ENCODE results near the gene ZFP82.
A peak's percentile ranks its signal among the peaks of the same experiment; 100 is the strongest.

The ZFP82 gene

DNA sequence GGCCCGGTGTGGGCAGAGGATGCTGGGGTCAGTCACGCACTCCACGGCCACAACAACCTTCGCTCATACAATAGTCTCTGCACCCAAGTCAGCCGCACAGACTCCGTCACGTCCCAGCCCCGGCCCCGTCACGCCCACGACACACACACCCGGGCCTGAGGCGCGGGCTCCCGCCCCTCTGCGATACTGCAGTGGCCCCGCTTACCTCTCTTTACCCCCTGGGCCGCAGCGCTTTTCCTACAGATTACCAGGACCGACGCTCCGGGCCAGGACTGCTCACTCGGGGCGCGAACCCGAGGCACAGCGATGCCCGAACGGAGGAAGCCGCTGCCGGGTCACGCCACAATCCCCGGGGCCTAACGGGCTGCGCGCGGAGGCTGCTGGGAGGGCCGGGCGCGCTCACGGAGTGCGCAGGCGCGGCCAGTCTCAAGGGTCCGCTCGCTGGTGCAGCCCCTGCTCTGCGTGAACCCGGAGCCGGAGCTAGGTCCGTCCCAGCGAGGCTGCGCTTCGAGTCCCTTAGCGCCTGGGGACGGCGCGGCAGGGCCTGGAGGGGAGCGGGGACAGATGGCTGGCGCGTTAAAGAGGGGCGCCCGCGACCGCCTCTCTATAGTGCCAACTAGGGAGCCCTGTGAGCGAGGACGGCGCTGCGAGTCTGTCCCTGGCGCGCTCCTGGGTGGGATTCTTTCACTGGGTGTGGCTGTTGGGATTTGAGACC is at the start of gene ZFP82:
Gene ZFP82, minus strand, starts transcription at position 358 of the 715 bp plus-strand sequence. CDS start 8,855 bp downstream, outside the sequence.
- DNase-seq: peak; percentile 93

GRCh38 chr19:36460046-36460445 is 41.6 kb upstream of the ZFP82 start:
- no peak for DNase-seq

- DNase-seq: no peak
Observed at GRCh38 chr19:36456831-36457230, 38.4 kb upstream of the ZFP82 start.

DNA sequence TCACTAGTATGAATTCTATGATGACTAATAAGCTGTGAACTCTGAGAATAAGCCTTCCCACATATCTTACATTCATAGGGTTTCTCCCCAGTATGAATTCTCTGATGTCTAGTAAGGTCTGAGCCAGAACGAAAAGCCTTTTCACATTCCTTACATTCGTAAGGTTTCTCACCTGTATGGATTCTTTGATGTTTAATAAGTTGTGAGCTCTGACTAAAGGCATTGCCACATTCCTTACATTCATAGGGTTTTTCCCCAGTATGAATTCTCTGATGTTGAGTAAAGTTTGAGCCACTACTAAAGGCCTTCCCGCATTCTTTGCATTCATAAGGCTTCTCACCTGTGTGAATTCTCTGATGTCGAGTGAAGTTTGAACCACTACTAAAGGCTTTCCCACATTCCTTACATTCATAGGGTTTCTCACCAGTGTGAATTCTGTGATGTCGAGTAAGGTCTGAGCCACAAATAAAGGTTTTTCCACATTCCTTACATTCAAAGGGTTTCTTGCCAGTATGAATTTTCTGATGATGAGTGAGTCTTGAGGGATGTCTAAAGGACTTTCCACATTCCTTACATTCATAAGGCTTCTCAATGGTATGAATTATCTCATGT is 30.7 kb upstream of the ZFP82 start:
- no peak for DNase-seq

- DNase-seq: no peak
Observed at GRCh38 chr19:36441339-36441738, 22.9 kb upstream of the ZFP82 start.

GRCh38 chr19:36436531-36436930 is 18.1 kb upstream of the ZFP82 start:
- no peak for DNase-seq

- no peak for DNase-seq
Observed at GRCh38 chr19:36423925-36424324, 5.5 kb upstream of the ZFP82 start.

GRCh38 chr19:36421749-36422481 is 3.5 kb upstream of the ZFP82 start:
- no peak for DNase-seq

DNA sequence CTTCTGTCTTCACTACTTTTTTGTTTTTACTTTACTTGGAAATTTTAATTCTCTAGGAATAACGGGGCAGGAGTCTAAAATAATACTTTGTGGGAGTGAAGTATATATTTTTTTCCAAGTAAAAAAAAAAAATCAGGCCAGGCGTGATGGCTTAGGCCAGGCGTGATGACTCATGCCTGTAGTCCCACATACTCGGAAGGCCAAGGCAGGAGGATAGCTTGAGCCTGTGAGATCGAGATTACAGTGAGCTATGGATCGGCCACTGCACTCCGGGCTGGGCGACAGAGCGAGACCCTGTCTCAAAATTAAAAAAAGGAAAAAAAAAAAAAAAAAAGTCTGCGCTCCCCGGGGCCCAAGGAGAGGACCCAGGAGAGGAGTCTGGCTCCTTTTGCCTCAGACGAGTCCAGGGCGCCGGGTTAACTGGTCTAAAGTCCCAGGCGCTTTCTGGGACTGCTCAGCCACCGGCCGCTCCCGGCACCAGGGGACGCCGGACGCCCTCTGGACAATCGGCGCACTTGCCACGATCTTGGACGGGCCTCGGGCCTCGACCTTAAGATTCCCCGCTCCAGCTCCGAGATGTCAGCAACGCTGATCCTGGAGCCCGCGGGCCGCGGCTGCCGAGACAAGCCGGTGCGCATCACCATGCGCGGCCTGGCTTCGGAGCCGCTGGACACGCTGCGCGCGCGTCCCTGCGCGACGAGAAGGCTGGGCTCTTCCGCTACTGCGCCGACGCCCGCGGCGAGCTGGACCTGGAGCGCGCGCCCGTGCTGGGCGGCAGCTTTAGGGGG is 2.7 kb upstream of the ZFP82 start:
- DNase-seq: peak; percentile 68

GRCh38 chr19:36417752-36418286 is 625 bp downstream of the ZFP82 start:
- no peak for DNase-seq

GRCh38 chr19:36409841-36410240 is 8.6 kb downstream of the ZFP82 start:
- DNase-seq: no peak

GRCh38 chr19:36408101-36408500 is 10.3 kb downstream of the ZFP82 start:
- DNase-seq: no peak

- no peak for DNase-seq
Observed at GRCh38 chr19:36404498-36404897, 13.9 kb downstream of the ZFP82 start.

DNA sequence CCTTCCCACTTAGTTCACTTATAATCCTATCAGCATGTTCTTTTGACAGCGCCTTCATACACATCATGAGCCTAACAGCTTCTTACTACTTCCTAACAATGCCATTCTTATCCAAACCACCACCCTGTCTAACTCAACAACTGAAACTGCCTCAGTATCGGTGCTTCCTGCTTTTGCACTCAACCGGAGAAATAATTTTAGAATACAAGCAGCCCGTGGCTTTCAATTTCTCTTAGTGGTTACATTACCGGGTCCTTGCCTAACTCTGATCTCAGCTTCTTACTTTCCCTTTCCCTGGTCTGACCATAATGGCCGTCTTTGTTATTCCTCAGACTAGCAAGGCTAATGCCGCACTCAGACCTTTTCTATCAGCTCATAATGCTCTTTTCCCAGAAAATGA is 17.0 kb downstream of the ZFP82 start:
- DNase-seq: no peak

DNA sequence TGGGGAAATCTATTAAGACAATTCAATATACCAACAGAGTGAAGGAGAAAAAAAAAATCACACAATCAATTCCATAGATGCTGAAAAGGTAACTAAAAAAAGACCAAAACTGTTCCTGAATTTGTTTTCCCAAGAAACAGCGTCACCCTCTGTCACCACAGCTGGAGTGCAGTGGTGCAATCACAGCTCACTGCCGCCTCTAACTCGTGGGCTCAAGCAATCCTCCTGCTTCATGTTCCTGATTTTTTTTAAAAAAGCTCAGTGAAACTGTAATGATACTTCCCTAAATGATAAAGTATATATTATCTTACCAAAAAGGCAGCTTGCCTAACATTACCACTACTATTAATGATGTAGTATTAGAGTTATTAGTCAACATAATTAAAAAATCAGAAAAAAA is 19.9 kb downstream of the ZFP82 start:
- DNase-seq: no peak

DNA sequence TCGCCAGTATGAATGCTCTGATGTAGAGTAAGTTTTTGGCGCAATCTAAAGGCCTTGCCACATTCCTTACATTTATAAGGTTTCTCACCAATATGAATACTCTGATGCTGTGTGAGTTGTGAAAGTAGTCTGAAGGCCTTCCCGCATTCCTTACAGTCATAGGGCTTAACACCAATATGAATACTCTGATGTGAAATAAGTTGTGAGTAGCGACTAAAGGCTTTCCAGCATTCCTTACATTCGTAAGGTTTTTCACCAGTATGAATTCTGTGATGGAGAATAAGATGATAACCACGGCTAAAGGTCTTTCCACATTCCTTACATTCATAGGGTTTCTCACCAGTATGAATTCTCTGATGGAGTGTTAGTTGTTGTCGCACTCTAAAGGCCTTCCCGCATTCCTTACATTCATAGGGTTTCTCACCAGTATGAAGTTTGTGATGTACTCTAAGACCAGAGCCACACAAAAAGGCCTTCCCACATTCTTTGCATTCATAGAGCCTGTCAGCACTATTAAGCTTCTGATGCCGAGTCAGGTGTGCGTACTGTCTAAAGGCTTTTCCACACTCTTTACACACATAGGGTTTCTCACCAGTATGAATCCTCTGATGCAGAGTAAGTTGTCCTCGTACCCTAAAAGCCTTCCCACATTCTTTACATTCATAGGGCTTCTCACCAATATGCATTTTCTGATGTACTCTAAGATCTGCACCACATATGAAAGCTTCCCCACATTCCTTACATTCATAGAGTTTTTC is 25.3 kb downstream of the ZFP82 start:
- DNase-seq: no peak

- no peak for DNase-seq
Observed at GRCh38 chr19:36379510-36379819, 39.0 kb downstream of the ZFP82 start.

DNA sequence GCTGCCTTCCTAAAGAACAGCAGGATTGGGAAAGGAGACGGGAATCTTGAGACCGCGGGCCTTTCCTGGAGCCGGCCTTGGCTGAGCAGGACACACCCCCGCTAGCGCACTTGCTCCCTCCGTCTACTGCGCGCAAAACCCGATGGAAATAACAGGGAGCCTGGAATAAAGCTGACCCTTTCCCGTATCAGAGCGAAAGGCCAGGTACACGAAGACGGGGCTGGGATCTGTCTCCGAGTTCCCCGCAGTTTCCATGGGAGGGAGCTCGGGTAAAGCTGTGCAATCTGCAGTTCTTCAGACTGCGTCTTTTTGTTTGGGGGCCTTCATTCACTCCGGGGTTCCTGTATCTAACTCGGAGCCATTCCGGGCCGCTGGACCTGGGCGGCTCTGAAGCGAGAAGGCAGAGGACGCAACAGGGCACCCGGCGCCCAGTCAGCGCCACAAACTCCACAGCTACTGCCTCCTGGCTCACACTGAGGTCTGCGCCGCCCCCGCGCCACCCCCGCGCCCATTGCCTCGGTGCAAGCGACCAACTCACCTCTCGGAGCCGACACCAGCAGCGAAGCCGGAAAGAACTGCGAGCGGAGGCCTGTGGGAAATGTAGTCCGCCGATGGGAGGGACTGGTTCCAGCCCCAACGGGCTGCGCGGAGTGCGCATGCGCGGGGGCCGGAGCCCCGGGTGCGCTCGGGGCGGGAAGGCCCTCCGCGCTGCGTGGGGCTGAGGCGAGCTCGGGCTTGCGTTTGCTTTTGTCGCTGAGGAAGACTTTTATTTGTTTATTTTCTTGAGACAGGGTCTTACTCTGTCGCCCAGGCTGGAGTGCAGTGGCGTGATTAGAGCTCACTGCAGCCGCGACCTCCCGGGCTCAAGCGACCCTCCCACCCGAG is 39.6 kb downstream of the ZFP82 start, which contains the start of gene ZFP14:
Gene ZFP14, minus strand, starts transcription at position 577 of the 885 bp plus-strand sequence. CDS start 11,309 bp downstream, outside the sequence.
- peak; percentile 96 for DNase-seq

GRCh38 chr19:36377541-36378178 is 40.8 kb downstream of the ZFP82 start:
- no peak for DNase-seq

DNA sequence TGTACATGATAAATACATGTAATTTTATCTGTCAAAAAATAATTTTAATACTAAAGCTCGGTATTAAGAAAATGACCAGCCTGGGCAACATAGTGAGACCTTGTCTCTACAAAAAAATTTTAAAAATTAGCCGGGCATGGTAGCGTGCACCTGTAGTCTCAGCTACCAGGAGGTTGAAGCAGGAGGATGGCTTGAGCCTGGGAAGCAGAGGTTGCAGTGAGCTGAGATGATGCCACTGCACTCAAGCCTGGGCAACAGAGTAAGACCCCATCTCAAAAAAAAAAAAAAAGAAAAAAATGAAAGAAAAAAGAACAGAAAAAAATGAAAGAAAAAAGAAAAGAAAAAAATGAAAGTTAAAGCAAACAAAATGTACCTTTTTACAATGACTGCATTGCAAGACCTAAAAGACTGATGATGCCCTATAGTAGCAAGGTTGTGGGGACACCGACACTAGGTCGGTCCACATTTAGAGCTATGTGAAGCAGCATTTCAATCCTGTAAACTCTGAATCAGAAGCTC is 44.7 kb downstream of the ZFP82 start:
- no peak for DNase-seq

All from right forelimb (tissue), 1 donor.